ENCODE data around the gene PRKCE. TPM values are rescaled to one million over a fixed set of nuclear protein-coding genes. Genes with fewer than 3 reads are reported as not detected.

PRKCE gene
- total RNA-seq, 1 experiment from 2014 or later, result 4.9 TPM

- no peak for DNase-seq (ENCODE audit: low read depth)
These were observed 102.9 kb downstream of the PRKCE start for GRCh38 chr2:45754131-45755010.

DNA sequence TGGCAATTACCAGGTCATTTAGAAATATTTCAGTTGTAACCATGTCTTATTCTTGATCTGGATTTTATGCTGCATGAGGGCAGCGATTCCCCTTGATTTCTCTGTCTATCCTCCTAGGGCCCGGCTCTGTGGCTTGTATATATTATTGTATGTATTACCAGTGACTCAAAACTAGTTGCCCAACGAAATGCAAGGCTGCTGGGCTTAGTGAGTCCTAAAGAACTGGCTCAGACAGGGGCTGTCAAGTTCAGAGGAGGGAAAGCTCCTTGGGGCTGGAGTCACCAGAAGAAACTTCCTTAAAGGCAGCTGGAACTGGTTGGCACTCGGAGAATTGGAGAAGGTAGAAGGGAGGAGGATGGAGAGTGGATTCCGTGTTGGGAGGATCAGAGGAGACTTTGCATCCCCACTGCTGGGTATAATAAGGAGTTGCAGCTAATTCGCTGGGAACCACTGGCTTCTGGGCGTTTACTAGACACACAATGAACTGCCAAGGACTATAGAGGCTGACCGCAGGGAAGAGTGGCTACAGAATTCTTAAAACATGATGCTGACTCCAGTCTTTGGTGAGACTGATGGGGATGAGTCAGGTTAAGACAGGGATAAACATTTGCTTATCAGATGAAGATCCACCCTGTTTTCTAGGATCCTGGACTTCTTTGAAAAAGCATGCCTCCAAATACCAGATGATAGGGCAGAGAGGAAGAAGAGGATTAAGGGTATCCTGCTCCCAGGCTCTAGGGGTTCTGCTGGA, 104.3 kb downstream of the PRKCE start:
- DNase-seq (ENCODE audit: low read depth), result peak; percentile 64

GRCh38 chr2:45758018-45758417, 106.5 kb downstream of the PRKCE start:
- DNase-seq (ENCODE audit: low read depth), result no peak

GRCh38 chr2:45759310-45759851, 107.9 kb downstream of the PRKCE start:
- DNase-seq (ENCODE audit: low read depth), result no peak

DNA sequence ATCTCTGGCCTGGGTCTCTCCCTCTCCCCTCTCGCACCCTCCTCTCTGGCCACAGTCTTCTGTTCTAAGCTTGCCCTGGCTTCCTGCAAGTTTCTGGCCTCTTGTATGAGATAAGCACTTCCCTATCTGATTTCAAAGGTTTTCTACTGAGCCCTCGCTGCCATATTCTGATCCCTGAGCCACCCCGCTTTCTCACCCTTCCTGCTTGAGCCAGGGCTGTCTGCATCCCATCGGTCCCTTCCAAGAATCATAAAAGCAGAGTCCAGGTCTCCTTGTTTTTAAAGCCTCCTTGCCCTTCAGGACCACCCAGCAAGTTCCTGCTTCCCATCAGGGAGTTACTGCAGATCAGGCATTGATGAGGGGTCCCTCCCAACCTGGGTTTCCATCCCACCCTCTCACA, 110.2 kb downstream of the PRKCE start:
- DNase-seq (ENCODE audit: low read depth), result no peak

GRCh38 chr2:45763255-45763654, 111.8 kb downstream of the PRKCE start:
- DNase-seq (ENCODE audit: low read depth), result no peak

DNA sequence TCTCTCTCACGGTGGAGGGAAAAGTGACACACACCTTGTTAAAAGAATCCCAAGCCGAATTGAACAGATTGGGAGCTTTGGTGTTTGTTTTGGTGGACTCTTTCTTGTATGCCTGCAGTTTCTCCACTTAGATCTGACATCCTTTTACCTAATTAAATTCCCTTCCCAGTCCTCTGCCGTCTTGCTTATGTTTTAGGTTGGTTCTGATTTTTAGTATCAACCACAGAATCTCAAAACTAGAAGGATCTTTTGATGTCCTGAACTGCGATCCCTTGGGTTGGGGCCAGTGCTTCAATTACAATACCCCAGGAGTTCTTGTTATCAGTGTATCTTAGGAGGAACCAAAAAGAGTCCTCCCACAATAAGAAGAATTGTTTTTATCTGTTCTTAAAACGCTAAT, 112.3 kb downstream of the PRKCE start:
- DNase-seq (ENCODE audit: low read depth), result no peak

DNA sequence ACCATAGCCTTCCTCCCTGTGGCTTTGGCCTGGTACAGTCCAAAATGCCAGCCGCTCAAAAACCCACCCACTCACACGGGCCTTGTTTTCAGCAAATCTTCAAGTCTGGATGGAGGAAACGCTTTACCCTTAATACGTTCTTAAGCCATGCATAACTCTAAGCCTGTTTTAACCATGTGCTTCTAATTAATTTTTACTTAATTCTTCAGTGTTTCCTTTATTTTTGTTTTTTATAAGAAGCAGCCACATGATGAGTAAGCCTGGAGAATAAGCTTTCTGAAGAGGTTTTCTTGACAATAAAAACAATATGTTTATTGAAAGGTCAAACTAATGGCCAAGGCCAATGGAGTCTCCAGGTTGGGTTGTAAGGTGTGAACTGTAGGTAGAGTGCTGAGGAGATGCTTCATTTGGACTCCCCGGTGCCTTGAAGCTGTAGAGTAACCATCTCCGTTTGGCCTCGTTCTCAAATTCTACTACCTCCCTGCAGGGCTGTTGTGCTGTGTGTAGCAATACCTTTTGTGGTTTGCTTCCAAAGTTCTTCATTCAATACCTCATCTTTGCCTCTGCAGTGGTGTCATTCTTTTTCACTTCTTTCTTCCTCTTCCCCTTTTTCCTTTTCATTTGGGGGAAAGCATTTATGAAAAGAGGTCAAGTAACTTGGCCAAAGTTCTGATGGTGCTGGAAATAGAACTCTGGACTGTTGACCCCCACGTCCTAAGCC, 113.7 kb downstream of the PRKCE start:
- DNase-seq (ENCODE audit: low read depth), result no peak

DNA sequence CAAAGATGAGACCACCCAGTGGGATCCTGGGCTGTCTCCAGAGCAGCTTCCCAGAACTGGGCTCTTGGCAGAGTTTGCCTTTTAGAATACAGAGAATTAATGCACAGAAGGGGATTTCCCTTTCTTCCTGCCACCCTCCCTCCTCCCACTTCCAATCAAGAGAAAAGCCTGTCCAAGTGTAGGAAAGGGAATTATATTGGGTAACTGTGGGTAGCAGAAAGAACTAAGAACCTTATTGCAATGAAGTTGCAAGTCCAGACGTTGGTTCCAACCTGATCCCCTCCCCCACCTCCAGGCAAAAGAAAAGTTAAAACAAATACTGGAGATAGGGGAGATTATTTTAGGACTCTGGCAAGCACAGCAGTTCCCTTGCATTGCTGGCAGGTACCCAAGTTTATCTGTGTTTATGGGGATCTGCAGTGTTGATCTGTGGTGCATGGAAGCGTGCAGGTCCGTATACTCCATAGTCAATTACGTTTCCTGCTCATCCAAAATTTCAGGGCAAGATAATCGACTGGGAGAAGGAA, 114.3 kb downstream of the PRKCE start:
- no peak for DNase-seq (ENCODE audit: low read depth)

DNA sequence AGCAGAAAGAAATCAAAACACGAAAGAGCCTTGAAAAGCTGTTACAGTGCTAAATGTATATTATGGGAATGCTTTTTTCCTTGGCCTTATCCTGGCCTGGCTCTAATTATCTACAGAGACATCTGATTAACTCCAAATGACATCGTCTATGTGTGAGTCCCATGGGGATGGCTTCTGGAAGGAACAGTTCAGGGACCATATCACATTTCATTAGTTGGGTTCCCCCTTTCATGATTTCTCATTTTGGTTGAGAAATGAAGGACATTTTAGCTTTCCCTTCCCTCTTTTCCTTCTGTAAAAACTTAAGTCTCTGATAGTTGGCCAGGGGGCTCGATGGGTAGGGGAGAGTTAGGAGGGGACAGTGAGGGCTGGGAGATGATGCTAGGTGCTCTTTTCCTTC, 116.7 kb downstream of the PRKCE start:
- DNase-seq (ENCODE audit: low read depth), result no peak

DNA sequence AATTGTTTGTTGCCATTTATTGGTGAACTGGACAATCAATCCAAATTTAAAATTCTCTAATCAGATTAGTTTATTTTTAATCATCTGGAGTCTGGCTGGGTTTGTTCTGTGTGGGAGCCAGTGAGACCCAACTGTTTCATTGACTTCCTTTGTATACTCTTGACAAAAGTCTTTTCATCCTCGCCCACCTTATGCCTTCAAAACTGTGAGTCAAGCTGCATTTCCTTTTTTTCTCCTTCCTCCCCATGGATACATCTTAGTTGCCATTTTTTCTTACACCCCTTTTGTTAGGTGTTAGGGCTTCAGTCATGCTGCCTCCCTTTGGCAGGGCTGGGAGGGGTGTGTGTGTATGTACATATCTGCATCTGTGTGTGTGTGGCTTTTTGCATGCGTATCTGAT, 117.6 kb downstream of the PRKCE start:
- no peak for DNase-seq (ENCODE audit: low read depth)

DNA sequence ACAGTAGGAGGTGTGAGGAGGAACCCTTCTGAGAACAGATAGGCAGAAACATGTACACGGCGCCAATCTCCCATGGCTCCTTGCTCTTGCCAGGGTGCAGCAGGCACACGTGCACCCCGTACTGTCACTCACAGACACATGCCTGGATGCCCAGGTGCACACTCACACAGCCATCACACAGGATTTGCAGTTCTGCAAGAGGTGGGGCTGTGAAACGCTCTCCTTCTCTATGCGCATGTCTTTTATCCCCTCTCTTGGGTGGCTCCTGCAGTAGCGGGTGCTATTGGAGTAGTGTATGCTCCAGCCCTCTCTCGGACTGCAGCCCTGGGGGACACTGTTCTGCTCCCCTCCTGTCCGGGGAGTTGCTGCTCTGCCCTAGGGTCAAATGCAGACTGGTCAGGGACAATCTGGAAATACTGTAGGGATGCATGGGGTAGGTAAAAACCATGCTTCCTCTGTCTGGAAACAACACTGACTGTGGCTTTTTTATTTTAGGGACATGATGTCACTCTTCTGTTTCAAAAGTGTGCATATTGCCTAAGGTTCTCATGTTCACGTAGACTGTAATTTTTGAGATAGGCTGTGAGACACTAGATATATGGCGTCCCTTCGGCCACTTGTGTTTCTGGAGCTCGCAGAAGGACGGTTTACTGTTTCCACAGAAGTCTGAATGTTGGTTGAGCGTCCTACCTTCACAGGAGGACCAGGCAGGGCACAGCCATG, 118.5 kb downstream of the PRKCE start:
- no peak for DNase-seq (ENCODE audit: low read depth)

DNA sequence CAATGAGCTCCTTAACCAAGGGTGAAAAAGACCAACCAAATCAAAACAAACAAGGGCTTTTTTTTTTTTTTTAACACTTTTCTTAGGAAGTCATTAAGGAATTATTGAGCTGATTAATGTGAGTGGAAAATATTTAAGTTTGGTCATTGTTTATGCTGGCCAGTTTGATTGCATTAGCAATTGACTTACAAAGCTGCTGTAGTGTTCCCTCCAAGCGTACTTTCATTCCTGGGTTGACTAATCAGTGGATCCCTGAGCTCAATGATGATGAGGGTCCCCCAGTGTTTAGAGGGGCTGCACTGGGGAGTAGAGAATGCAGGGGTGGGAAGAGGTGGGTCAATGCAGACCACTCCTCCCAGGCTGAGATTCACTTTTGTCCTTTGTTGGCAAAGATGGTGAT, 119.3 kb downstream of the PRKCE start:
- no peak for DNase-seq (ENCODE audit: low read depth)

DNA sequence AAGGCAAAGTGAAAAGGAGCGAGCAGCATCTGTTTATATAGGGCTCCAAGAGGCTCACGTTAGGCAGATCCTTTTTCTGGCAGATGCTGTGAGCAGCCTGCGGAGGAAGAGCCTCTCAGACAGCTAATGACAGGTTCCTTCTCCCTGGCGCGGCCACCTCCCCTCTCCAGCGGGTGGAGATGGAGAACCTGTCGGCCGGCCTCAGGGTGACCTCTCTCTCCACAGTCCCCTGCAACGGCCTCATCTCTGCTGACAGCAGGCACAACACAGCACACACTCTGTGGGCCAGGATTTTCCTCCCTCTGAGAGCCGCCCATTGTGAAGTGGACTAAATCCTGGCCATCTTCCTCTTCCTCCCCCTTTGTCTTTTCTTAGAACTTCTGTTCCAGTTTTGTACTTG, 119.8 kb downstream of the PRKCE start:
- no peak for DNase-seq (ENCODE audit: low read depth)

- DNase-seq (ENCODE audit: low read depth), result no peak
These were observed 120.6 kb downstream of the PRKCE start for GRCh38 chr2:45772038-45772437.

DNA sequence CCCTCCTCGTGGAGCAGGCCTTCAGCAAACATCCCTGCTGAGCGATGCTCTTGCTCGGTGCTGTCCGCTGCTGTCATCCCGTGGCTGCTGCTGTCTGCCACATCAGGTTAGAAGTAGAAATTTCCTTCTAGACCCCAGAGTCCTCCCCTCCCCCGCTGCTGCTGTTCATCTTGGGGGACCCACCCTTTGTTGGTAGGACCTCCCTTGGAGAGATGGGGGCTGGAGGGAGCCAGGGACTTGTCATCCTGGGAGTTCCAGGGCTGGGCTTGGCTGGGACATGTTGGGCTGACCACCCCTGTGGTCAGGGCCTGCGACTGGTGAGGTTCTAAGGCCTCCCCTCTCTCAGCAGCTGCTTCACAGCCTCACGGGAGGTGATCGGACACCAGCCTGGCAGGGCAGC, 122.4 kb downstream of the PRKCE start:
- DNase-seq (ENCODE audit: low read depth), result no peak

- DNase-seq (ENCODE audit: low read depth), result no peak
These were observed 123.3 kb downstream of the PRKCE start for GRCh38 chr2:45774688-45775244.

DNA sequence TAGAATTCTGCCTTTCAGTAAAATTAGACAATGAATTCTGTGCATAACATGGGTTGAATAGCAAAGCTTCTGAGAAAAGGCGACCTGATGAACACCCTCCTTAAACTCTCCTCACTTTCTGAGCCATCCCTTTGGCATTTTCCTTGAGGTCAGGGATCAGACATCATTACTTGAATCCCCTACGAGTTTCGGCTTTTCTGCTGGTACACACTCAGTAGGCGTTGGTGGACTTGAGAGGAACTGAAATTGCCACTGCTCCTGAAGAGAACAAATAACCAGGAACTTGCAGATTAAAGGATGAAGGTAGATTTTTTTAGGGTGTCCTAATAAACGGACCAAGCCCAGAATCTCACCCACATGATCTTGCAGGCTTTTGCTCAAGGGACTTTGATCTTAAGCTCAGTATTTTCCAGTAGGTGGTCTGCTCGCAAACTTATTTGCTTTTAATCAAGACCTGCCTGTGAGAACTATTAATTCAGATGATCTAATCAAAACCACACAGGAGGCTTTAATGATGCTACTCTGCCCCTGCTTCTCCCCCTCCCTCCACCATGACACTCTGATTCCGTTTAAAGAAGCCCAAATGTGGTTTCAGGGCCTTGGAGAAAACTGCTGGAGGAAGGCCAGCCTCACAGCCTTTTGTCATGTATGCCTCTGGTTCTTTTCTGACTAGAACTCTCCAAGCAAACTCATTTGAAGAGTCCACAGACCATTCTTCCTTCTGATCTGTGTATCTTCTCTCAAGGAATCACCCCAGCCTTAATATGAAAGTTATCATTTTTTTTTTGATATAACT, 124.9 kb downstream of the PRKCE start:
- no peak for DNase-seq (ENCODE audit: low read depth)

DNA sequence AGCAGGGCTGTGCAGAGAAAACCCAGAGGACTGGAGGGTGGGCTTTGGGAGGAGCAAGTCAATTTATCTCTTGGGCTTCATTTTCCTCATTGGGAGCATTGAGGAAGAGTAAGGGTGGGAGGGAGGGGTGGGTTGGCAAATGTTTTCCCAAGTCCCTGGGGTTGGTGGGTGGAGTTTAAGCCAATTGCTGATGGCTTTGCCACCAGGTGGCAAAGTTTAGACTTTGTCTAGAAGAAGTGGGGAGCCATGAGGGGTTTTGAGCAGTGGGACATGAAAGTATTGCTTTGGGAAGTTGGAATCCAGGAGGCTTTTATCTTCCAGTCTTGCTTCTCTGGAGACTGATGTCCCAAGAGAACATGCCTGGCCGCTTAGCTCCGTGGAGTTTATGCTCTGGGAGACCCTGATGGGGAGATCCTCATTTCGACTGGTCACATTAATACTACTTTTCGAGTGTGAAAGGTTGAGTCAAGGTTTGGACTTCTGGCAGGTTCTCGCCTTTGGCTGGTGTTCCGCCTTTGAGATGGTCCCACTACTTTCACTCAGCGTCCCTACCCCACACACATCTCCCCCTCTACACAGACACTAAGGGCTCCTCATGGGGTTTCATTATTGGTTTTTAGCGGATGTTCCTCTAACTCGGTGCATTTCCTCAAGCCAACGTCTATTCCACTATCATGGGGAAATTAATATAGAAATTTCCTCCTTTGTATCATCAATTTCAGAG, 126.7 kb downstream of the PRKCE start:
- no peak for DNase-seq (ENCODE audit: low read depth)

All from Daoy (cell line).